ENCODE results near the gene SYNE4.
"Not testable (repeated sequence)": the region's sequence is repeated elsewhere in the genome, so short reads cannot be mapped to it uniquely, and the experiment has no call there.

Gene SYNE4

DNA sequence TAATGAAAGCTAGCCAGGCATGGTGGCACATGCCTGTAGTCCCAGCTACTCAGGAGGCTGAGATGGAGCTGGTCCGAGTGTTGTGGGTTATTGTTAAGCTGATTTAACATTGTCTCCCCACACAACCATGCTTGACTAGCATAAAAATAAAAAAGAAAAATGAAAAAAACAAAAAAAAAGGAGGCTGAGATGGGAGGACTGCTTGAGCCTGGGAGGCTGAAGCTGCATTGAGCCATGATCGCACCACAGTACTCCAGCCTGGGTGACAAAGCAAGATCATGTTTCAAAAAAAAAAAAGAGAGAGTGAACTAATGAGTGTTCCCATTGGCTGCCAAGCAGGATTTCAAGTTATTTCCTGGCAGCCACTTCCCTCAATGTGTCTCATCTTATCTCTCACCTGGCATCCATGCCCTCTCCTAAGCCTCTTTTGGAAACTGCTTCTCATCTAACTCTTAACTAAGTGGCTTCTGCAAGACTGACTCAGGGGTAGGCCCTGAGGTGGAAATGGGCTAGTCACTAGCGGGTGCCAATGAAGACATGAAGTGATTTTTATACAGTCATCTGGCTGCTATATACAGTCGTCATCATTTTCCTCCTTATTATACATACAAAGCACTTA, 40.6 kb upstream of the SYNE4 start:
- CTCF ChIA-PET = no interaction called here
- POLR2A ChIA-PET (ENCODE audit: low non-redundant PET) = interaction anchor here (0.7 kb wide), 1 partner anchor 809 kb away, joined by 10 read pairs; no protein-coding TSS in a partner anchor
- DNase-seq (ENCODE audit: low spot score) = peak; percentile 48
- TF ChIP-seq, protein P1, sequence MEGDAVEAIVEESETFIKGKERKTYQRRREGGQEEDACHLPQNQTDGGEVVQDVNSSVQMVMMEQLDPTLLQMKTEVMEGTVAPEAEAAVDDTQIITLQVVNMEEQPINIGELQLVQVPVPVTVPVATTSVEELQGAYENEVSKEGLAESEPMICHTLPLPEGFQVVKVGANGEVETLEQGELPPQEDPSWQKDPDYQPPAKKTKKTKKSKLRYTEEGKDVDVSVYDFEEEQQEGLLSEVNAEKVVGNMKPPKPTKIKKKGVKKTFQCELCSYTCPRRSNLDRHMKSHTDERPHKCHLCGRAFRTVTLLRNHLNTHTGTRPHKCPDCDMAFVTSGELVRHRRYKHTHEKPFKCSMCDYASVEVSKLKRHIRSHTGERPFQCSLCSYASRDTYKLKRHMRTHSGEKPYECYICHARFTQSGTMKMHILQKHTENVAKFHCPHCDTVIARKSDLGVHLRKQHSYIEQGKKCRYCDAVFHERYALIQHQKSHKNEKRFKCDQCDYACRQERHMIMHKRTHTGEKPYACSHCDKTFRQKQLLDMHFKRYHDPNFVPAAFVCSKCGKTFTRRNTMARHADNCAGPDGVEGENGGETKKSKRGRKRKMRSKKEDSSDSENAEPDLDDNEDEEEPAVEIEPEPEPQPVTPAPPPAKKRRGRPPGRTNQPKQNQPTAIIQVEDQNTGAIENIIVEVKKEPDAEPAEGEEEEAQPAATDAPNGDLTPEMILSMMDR (conservative IDR thresholded peaks at IDR 0.05; ENCODE audit: low read depth) = no peak
- peak overlapping the region; percentile 82 for H3K27ac ChIP-seq

DNA sequence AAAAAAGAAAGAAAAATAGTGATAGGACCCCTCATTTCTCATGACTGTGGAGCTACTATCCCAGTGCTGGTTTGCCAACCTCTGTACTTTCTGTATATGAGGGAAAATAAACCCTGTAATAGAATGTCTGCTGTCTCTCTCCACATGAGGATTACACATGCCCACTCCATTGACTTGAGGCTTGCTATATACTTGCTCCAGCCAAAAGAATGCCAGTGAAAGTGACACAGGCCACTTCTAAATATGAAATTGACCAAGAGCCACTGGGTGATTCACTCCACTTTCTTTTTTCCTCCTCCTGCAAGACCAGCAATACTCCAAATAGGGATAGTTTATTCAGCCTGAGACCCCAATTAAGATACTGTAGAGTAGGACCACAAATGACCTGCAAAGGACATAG, 39.2 kb upstream of the SYNE4 start:
- H3K27ac ChIP-seq = no peak overlapping the region
- no peak for DNase-seq (ENCODE audit: low spot score)
- TF ChIP-seq, protein P1 (conservative IDR thresholded peaks at IDR 0.05; ENCODE audit: low read depth) = no peak
- ChIA-PET CTCF (no interaction called here), POLR2A (ENCODE audit: low non-redundant PET) (no interaction called here)

DNA sequence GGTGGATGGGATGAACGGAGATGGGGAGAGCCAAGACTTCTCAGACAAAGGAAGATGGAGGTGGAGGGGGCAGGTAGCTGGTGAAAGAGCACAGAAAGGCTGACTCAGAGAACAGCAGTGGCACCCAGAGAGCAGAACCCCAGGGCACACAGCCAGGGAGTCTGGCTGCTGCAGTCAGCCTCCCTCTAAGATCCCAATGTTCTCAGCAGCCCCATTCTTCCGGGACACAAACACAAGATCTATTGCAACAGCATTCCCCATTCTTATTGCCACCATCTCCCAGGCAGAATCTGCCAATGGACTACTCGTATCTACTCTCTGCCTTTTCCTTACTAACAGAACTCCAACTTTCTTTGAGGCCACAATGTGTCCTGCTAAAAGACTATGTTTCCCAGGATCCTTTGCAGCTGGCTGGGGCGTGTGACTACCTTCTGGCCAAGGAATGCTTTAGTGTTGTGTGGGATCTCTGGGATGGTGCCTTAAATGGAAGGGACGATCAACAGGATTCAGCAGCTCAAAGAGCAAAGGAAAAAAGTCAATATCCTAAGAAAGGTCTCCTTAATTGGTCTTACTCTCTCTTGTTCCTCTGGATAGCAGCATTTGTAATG, 37.9 kb upstream of the SYNE4 start:
- TF ChIP-seq, protein P1 (conservative IDR thresholded peaks at IDR 0.05; ENCODE audit: low read depth) = no peak
- H3K27ac ChIP-seq = peak overlapping the region; percentile 53
- ChIA-PET CTCF (no interaction called here), POLR2A (ENCODE audit: low non-redundant PET) (no interaction called here)
- DNase-seq (ENCODE audit: low spot score) = no peak

DNA sequence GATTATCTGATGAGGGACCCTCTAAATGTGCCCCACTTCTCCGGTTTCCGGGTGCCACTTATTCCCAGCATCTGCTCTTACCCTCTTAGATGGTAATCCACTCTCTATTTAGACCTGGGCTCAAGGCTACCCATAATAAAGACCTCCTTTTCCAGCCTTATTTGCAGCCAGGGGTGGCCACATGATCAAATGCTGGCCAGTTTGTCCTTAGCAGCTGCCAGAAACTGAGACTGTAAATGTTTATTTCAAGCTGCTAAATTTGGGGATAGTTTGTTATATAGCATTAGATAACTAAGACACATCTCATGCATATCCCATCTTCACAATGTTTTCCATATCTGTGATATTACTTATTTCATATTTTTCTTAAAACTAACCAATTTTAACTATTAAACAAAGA, 35.3 kb upstream of the SYNE4 start:
- ChIA-PET CTCF (no interaction called here), POLR2A (ENCODE audit: low non-redundant PET) (no interaction called here)
- no peak for DNase-seq (ENCODE audit: low spot score)
- H3K27ac ChIP-seq = no peak overlapping the region
- TF ChIP-seq, protein P1 (conservative IDR thresholded peaks at IDR 0.05; ENCODE audit: low read depth) = no peak

DNA sequence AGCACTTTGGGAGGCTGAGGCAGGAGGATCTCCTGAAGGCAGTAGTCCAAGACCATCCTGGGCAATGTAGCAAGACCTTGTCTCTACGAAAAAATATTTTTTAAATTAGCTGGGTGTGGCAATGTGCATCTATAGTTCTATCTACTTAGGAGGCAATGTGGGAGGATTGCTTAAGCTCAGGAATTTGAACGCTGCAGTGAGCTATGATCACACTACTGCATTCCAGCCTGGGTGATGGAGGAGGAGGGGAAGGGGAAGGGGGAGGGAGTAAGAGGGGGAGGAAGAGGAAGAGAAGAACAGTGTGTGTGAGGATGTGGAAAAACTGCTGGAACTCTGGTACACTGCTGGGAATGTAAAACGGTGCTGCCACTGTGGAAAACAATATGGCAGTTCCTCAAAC, 33.2 kb upstream of the SYNE4 start:
- TF ChIP-seq, protein P1 (conservative IDR thresholded peaks at IDR 0.05; ENCODE audit: low read depth) = no peak
- POLR2A ChIA-PET (ENCODE audit: low non-redundant PET) = interaction anchor here (0.6 kb wide), 1 partner anchor 72 kb away, joined by 7 read pairs; no protein-coding TSS in a partner anchor
- CTCF ChIA-PET = interaction anchor here (0.5 to 0.7 kb wide), 2 partner anchors 13 to 532 kb away, joined by 3 read pairs; no protein-coding TSS in a partner anchor
- H3K27ac ChIP-seq = peak overlapping the region; percentile 73
- peak; percentile 20 for DNase-seq (ENCODE audit: low spot score)

DNA sequence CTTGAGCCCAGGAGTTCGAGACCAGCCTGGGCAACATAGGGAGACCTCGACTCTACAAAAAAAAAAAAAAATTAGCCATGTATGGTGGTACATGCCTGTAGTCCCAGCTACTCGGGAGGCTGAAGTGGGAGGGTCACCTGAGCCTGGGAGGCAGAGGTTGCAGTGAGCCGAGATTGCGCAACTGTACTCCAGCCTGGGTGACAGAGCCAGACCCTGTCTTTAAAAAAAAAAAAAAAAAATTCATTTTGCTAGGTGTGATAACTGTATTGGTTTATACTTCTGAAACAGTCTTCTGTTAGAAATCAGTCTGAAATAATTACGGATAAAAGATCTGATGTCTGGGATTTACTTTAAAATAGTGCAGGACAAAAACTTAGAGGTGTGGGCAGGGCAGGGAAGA, 32.5 kb upstream of the SYNE4 start:
- POLR2A ChIA-PET (ENCODE audit: low non-redundant PET); DNase-seq (ENCODE audit: low spot score): not testable (repeated sequence)
- CTCF ChIA-PET = interaction anchor here (0.6 kb wide), 1 partner anchor 18 kb away, joined by 5 read pairs; no protein-coding TSS in a partner anchor
- H3K27ac ChIP-seq = peak overlapping the region; percentile 64

DNA sequence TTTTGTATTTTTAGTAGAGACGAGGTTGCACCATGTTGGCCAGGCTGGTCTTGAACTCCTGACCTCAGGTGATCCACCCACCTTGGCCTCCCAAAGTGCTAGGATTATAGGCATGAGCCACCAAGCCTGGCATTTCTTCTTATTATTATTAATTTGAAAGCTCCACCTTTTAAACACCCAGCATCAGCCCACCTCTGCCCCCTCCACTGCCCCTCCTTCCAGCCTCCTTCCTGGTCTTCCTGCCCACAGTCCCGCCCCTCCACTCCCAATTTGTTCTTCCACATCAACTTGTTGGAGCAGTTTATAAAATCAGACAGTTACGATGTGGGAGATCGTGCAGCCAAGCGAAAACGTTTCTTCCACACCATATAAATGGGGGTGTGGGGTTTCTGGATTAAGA, 31.9 kb upstream of the SYNE4 start:
- ChIA-PET CTCF (no interaction called here), POLR2A (ENCODE audit: low non-redundant PET) (no interaction called here)
- H3K27ac ChIP-seq = peak overlapping the region; percentile 64
- DNase-seq (ENCODE audit: low spot score) = no peak
- TF ChIP-seq, protein P1 (conservative IDR thresholded peaks at IDR 0.05; ENCODE audit: low read depth) = no peak

All from RWPE1 (cell line).